Activated CD4-positive, alpha-beta T cell treated with anti-CD3 and anti-CD28 coated beads, Interleukin-2, amount 50 U/mL, for 16 hours (primary cell): ENCODE results near the gene ABCA3.
A peak's percentile ranks its signal among the peaks of the same experiment; 100 is the strongest.
"Not testable (repeated sequence)": the region's sequence is repeated elsewhere in the genome, so short reads cannot be mapped to it uniquely, and the experiment has no call there.

ENCODE experiments used
- DNase-seq: peaks from one replicate; pipeline ENCODE4 v3.0.0-alpha.2; 2020

Gene ABCA3

DNA sequence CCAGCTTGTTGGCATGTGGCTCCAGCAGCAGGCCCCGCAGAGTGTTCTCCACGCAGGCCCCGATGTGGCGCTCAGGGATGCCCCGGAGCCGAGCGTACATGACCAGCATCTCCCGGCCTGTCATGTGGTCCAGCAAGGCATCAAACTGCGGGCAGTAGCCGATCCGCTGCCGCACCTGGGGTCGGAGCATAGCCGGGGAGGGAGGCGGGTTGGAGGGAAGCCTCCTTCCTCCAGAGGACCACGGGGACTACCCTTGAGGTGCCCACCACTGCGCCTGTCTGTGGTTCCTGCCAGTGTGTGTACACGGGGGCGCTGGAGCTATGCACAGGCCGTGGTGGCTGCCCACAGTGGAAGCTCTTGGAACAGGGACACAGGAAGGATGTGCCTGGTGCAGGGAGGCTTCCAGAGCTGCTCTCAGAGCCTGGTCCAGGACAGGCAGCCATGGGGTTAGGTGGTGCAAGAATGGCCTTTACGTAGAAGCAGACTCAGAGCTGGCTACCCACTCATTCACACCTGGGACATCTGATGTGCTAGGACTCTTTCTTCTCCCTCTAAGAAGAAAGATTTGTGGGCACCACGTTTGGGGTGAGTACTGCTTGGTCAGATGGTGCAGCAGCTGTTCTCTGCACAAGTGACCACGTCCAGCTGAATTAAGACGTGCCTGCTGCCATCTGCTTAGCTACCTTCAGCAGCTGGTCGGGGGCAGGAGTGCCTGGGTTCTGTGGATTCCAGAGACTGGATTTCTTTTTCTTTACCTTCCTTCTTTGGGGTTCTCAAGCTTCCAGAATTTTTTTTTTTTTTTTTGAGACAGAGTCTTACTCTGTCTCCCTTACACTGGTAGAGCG, 61.4 kb downstream of the ABCA3 start:
- DNase-seq, result no peak

DNA sequence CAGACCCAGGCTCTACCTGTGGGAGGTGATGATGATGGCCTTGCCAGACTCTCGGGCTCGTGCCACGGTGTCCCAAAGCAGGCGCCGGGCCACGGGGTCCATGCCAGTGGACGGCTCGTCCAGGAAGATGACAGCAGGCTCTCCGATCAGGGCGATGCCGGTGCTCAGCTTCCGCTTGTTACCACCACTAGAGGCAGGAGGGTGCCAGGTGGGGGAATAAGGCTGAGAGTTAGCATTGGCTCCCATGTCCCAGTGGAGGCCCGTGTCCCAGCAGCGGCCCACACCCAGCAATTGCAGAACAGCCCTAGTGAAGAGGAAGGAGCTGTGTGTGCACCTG, 62.3 kb downstream of the ABCA3 start:
- DNase-seq, result no peak

DNA sequence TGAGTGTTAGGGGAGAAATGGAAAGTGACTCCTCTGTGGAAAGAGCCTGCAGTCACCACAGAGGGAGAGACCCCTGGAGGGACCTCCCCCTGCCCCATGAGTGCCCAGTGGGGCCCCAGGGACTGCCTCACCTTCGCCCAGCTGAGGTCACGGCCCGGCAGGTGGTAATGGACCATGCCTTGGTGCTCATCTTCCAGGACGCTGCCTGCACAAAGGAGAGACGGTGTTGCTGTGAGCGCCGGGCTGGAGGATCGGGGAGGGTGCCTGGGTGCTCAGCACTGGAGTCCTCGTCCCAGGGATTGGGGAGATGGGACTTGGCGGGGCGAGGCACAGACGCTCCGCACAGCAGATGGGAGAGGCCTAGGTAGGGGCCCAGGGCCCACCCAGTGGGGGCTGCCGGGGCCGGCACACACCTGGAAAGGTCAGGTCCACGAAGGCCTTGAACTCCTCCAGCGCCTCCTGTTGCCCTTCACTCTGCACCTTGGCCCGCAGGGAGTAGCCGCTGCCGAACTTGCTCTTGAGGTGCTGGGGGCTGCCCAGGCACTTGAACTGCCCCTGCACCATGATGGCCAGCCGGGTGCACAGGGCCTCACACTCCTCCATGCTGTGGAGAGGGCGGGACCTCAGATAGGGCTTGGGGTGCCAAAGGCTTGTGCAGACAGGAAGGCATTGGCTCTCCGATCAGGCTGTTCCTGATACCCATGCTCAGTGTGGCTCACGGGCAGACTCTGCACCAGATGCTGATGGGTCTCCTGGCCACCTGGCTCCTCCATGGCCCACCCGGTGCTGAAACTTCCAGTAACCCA, 62.9 kb downstream of the ABCA3 start:
- no peak for DNase-seq

DNA sequence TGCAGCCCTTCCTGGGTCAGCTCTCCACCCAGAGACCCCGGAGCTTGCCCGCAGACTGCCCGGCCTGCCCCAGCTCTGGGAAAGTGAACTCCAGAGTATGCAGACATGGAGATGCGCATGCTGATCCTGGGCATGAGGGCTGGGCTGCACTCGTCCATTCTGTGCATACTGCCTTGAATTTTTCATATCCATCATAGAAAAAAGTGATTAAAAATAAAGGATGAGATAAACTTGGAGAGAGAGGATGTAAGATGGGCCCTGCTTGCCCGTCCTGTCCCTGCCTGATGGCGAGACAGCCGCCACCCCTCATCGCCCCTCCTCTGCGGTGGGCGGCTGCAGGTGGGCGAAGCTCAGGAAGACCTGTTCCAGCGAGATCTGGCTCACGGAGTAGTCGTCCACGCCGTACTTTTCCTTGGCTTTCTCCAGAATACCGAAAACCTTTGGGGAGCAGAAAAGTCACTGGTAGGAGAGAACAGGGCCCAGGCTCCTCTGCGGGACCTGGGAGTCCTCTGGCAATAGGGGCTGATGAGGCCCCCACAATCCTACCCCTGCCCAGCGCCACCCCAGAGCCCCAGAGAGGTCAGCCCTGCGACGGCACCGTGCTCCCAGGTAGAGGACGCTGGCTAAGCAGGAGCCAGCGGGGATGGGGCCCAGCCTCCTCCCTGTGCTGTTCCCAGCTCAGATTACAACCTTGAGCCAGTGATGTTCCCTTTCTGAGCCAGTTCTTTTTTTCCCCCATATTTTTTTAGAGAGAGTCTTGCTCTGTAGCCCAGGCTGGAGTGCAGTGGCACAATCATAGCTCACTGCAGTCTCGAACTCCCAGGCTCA, 63.9 kb downstream of the ABCA3 start:
- DNase-seq, result no peak

DNA sequence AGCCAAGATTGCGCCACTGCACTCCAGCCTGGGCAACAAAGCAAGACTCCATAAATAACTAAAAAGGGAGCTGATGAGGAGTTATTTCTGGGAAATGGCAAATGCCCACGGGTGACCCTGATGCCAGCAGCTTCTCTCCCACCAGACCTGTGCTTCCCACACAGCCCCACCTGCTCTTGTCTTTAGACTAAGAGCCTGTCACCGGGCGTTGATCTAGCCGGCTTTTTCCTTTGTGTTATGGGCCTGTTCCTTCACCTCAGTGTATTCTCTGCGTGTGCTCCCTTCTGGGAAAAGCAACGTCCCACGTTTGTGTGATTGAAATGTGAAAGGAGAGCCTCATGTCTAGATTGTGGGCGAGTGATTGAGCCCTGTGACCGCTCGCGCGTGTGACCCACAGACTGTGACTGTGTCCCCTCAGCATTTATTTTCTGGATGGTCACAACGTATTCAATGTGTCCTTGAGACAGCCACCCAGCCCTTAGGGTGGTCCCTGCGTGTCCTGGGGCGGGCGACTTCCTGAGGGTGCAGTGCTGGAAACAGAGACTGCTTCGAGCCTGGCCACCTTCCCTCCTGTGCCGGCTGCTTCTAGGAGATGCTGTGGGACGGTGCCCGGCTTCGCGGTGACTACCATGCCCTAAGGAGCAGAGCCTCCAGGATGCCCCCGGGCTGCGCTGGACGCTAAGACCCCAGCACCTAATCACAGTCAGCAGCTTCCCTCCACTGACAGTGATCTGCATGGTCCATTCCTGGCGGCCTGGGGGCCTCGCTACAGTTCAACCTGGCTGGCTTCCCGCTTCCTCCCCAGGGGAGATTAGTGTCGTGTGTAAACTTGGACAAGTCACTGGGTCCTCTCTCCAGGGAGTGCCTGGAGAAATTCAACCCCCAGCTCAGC, 64.8 kb downstream of the ABCA3 start:
- no peak for DNase-seq

DNA sequence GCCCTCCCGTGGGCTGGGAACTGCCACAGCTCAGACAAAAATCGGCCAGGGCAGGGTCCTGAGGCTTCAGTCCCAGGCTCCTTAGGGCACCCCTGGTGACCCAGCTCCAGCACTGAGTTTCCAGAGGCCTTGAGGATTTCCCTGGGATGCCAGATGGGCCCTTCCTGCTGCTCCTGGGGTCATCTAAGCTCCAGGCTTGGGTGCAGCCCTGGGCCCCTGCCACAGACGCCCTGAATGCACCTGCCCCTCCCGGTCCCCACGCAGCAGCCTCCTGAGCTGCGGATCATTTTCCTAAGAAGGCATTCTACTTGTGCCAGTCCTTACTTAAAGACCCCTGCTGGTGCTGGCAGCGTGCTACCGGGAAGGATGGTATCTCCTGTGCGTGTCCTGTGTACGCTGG, 66.6 kb downstream of the ABCA3 start:
- no peak for DNase-seq

DNA sequence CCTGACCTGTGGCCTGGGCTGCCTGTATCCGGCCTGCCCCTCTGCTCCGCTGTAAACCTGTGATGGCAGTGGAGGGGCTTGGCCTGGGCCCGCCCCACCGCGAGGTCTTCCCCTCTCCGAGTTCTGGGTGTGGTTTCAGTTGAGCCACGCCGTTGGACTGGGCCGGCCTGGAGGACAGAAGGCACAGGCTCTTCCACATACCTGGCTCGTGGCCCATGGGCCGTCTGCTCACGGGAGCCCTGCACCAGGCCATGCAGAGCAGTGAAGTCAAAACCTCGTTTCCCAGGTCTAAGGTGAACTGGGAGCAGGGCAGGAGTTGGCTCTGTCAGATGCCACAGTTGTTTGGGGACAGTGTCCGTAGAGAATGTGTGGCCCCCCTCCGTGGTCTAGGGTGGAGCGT, 67.0 kb downstream of the ABCA3 start:
- no peak for DNase-seq

DNA sequence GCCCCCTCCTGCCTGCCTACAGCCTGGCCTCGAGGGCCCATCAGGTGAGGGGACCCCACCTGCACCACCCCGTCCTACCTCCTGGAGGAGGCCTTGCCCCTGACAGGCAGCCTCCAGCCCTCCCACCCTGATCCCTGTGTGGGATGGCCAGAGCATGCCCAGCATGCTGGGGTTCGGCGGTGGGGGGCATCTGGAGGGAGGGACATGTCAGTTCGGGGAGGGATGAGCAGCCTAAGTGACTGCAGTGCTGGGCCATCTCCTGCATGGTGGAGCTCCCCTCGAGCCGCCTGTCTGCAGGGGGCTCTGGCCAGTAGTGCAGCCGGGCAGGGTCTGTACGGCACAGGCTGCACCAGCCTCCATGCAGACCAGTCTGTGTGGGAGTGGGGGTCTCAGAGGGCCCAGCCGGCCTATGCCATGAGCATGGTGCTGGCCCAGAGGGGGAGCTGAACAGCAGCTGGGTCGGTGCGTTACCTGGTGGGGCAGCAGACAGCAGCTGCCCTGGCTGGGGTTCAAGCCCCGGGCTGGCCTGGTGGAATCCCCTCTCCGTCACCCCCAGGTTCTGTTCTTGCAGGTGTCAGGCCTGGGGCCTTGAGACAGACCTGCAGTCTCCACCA, 68.6 kb downstream of the ABCA3 start:
- no peak for DNase-seq

DNA sequence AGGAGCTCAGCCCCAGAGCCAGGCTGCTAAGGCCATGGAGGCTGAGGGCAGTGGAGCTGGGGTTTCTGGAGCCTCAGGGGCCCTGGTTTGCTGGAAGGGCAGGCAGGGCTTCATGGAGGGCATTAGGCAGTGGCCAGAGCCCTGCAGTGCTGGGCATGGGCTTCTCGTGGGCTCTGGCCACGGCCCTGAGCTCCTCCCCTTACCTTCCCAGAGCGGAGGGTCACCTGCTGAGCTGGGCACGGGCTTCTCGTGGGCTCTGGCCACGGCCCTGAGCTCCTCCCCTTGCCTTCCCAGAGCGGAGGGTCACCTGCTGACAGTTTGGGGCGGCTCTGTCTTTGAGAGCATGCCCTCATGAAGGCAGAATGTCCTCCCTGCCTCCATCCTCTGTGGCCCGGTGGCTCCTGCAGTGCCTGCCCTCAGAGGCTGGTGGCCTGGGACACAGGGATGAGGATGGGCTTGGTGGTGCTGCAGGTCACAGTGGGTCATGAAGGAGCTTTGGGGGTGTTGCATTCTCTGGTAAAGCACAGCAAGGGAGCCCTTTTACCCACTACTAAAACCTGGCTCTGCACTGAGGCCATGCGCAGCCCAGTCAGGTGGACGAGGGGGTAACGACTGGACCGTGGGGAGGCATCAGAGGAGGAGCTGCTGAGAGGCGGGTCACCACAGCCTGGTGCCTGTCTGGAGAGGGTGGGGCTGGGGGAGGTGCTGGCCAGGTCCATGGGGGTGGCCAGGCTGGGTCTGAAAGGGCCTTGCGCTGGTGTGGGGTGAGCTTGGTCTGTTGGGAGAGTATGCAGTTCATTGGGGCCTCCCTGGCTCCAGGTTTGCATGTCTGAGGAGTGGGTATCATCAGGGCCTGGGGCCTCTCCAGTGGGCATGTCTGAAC, 69.7 kb downstream of the ABCA3 start:
- DNase-seq, result no peak

DNA sequence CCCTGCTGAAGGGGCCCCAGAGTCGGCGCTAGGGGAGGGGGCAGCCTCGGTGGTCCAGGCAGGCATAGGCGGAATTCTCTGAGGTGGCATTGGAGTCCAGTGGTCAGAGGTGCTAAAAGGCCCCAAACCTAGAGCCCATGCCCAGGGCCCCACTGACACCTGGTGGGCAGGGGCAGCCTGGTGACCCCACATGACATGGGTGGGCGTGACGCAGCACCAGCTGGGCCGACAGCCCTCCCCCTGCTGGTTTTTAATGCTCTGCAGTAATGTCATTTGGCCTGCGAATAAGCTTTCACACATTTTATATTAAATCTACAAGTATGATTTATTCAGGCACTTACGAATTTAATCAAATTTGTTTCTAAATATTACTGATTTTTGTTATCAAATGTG, 70.5 kb downstream of the ABCA3 start:
- no peak for DNase-seq

DNA sequence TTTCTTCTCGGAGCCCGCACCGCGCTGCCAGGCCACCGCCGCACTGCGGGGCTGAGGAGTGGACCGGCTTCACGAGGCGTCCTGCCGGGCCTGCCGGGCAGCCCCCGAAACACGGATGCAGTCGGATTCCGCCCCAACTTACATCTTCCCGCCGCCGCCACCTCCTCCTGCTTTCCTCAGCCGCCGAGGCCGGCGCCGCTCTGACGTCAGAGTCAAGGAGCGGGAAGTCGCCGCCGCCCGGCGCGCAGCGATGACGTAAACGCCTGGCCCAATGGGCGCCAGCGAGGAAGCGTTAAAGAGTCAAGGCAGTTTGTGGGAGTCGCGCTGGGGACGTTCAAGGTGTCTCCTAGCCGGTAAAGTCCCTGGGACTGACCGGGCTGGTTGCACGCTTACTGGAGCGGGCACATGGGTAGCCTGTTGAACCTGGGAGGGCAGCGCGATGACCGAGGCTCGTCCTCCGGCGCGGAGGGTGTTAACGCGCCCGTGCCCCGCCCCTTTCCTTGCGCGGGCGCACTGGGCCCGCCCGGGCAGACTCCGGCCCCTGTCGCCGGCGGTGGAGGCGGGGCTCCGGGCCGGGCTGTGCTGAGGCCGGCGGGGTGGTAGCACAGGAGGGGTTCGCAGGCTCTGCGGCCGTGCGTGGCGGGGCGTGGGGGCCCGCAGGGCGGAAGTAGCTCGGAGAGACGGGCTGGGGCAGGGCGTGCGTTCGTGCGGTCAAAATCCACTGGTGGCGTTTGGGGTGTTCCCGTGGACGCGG, 72.4 kb downstream of the ABCA3 start, which contains the start of gene RNPS1:
RNPS1 (minus strand) TSS at position 214 of the 754 bp plus-strand sequence. CDS start 3,483 bp downstream, outside the sequence.
- DNase-seq, result peak; percentile 95

DNA sequence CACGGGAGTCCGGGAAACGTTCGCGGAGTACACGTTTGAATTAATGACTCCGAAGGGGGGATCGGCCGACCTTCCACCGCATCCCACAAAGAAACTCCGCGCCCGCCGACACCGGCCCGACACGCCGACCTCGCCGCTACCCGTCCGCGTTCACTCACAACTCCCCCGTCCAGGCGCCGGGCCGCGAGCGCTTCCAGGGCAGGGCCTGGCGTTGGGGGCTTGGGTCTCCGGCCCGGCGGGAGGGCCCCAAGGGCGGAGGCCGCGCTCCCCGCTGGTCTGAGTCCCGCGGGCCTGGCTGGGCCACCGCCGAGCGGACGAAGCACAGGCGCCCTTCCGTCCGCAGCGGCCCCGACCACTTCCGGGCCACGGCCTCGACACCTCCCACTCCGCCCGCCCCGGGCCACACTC, 73.0 kb downstream of the ABCA3 start:
- DNase-seq, result not testable (repeated sequence)

DNA sequence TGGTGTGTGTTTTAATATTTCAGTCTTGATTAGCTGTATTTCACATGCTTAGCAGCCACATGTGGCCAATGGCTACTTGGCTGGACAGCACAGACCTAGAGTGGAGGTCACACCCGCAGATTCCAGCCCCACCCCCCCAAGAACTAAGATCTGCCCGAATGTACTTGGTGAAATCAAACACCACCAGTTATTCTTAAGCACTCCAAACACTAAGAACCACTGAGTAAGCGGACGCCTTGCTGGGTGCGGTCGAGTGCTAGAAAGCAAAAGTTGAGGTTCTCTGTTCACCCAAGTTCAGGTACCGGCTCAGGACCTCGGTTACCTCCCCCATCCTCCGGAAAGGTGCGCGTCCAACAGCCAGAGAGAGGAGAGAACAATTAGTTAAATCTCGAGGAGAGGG, 73.6 kb downstream of the ABCA3 start:
- DNase-seq, result peak; percentile 12

DNA sequence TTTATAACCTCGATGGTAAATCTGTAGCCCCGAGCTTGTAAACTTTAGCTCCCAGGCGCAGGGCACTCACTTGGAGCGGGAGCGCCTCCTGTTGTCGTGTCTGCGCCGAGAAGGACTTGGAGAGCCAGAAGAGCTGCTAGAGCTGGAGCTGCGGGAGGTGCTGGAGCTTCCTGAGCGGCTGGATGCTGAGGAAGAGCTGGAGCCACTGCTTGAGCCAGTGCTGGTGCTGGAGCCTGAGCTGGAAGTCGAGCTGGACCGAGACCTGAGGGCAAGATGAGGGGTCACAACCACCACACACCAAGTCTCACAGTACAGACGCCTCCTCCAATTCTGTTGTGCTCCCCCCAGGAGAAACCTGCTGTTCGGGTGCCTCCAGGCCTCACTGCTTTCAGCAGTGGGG, 77.5 kb downstream of the ABCA3 start:
- DNase-seq, result not testable (repeated sequence)

DNA sequence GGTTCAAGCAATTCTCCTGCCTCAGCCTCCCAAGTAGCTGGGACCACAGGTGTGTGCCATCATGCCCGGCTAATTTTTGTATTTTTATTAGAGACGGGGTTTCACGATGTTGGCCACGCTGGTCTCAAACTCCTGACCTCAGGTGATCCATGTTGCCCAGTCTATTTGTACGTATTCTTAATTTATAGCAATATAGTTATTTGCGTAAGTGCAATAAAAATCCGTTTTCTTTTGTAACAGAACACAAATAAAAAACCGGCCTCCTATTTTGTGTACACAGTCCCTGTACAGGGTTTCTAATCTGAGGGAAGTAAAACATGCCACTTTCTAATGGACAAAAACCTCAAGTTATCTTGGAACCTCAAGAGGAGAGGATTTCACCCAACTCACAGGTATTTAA, 80.3 kb downstream of the ABCA3 start:
- no peak for DNase-seq

DNA sequence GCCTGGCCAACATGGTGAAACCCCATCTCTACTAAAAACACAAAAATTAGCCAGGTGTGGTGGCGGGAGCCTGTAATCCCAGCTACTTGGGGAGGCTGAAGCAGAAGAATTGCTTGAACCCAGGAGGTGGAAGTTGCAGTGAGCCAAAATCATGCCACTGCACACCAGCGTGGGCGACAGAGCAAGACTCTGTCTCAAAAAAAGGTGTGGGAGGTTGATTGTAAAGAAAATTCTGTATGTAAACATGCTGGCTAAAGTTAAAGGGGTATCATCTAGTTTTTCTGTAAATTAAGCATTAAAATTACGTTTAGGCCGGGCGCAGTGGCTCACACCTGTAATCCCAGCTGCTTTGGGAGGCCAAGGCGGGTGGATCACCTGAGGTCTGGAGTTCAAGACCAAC, 82.0 kb downstream of the ABCA3 start:
- not testable (repeated sequence) for DNase-seq

DNA sequence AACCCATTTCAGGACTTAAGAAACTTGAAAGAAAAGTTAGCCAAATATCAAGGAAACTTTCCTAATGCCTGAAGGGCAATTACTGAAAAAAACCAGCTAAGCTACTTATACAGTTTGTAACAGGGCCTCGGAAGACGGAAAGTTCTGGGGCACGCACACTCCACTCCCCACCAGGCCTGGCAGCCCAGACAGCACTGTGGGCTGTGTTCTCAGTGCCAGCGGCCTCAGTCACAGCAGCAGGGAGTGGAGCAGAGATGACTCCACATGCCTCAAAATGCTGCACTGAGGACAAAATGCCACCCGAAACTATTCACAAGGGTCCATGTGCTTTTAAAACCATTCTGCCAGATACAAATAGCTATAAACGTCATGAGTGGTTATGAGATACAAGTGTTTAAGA, 82.8 kb downstream of the ABCA3 start:
- DNase-seq, result no peak

DNA sequence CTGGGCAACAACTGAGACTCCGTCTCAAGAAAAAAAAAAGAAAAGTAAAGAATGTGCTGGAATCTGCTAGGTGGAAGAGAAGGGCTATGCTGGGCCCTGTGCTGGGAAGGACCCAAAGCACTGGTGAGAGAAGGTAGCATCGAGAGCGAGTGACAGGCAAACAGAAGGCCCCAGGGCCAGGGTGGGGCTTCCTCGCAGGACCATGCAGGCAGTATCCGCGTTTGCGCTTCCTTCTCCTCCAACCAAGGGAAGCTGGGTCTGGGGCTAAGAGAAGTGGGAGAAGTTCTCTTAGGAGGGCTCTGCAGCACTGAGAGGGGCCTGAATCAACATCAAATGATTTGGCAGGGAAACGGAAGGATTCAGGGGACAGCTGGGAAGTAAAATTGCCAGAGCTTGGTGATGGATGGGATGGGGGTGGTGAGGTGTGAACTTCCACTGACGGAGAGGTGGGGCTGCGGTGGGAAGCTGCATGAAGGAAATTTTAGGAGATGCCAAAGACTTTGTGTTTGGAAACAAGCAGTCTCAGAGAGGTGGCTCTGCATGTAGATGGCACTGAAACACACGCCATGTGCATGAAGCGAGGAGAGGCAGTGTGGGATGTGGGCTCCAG, 83.9 kb downstream of the ABCA3 start:
- no peak for DNase-seq

DNA sequence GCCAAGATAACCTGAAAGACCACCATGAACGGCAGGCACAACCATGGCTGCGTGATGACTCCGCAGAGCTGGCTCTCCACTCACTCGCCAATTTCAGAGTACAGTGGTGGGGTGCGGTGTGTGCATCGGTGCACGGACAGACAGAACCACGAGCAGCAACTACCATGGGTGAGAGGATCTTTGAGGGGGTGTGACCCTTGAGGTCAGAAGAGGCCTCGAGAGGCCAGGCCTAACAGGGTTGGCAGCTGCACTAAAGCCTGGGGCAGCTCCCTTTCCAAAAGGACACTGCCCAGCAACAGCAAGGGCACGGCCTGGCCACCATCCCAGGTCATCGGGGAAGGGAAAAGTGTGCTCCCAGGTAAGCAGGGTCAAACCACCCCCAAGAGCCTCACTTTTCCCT, 87.2 kb downstream of the ABCA3 start:
- DNase-seq, result no peak

DNA sequence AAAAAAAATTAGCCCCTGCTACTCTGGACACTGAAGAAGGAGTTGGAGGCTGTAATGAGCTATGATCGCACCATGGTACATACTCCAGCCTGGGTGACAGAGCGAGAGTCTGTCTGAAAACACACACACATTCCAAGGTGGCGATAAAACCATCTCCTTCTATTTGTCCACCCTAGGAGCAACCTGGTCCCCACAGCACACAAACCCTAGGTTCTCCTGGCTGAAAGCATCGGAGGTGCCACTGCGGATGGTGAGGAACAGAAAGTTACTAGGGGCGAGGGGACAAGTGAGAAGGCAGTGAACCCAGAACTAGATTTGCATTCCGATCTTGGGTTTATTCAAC, 87.8 kb downstream of the ABCA3 start:
- DNase-seq, result no peak
